Osteocyte (in vitro differentiated cells): ENCODE results near the gene TTC5. TPM values are rescaled to one million over a fixed set of nuclear protein-coding genes. Genes with fewer than 3 reads are reported as not detected.

Experiments used
- DNase-seq: peaks from one replicate; pipeline ENCODE4 v3.0.0; 2021; ENCODE audit warnings: mixed read lengths; ENCODE audit not compliant: unreplicated experiment; ENCODE audit errors: extremely low spot score
- H3K27ac Mint-ChIP-seq: one replicate; pipeline ENCODE4 v1.8.0; 2021; ENCODE audit warnings: mild to moderate bottlenecking, mixed read lengths; ENCODE audit not compliant: unreplicated experiment
- H3K27me3 Mint-ChIP-seq: one replicate; pipeline ENCODE4 v1.8.0; 2021; ENCODE audit warnings: mixed read lengths; ENCODE audit not compliant: unreplicated experiment
- H3K36me3 Mint-ChIP-seq: one replicate; pipeline ENCODE4 v1.8.0; 2021; ENCODE audit warnings: mixed read lengths; ENCODE audit not compliant: unreplicated experiment
- H3K4me1 Mint-ChIP-seq: one replicate; pipeline ENCODE4 v1.8.0; 2021; ENCODE audit warnings: mixed read lengths; ENCODE audit not compliant: unreplicated experiment
- H3K4me3 Mint-ChIP-seq: one replicate; pipeline ENCODE4 v1.8.0; 2021; ENCODE audit warnings: mild to moderate bottlenecking, moderate library complexity, mixed read lengths; ENCODE audit not compliant: unreplicated experiment
- H3K9me3 Mint-ChIP-seq: one replicate; pipeline ENCODE4 v1.8.0; 2021; ENCODE audit warnings: mixed read lengths; ENCODE audit not compliant: unreplicated experiment
- CTCF ChIP-seq: fragments of 200-600 bp; sonication (generic); IDR thresholded peaks from 2 replicates; pipeline ENCODE4 v1.5.0; 2021; ENCODE audit warnings: antibody characterized with exemption, mild to moderate bottlenecking, moderate library complexity
- long read RNA-seq: library from polyadenylated mRNA; unstranded; transcript quantifications from one replicate; pipeline ENCODE4 v2.0.0, GENCODE V29; 2021
- total RNA-seq: library from RNA; stranded (reverse); gene quantifications from 2 replicates; pipeline ENCODE4 v1.2.1, GENCODE V29; 2021

Gene TTC5
- 24.5 and 25.4 TPM in 2 replicates for total RNA-seq
- long read RNA-seq, full-length matches to known transcripts: 126 of 135 reads
- long read RNA-seq, partial matches to known transcripts: 4 of 135 reads
- long read RNA-seq, other reads (novel, unspliced or antisense): 5 of 135 reads

GRCh38 chr14:20305265-20306078 lies at the start of gene TTC5:
TSS of gene TTC5 (minus strand) at chr14:20305951. CDS start at chr14:20305937, 14 bp downstream.
- Mint-ChIP-seq H3K4me3 (peak within 1 kb of the TSS; percentile 86), H3K36me3 (peaks cover 12% of the 10 kb centered on the region)
- peak; percentile 94 for DNase-seq

GRCh38 chr14:20350860-20351259 lies 45.1 kb upstream of the TTC5 start:
- H3K4me3 Mint-ChIP-seq: no peak overlapping the region
- no peaks in the 10 kb centered on the region for H3K9me3 Mint-ChIP-seq
- peaks cover 34% of the 10 kb centered on the region for H3K36me3 Mint-ChIP-seq
- peak; percentile 43 for TF ChIP-seq CTCF
- no peak overlapping the region for H3K27ac Mint-ChIP-seq
- H3K4me1 Mint-ChIP-seq: no peaks in the 10 kb centered on the region
- no peaks in the 10 kb centered on the region for H3K27me3 Mint-ChIP-seq
- no peak for DNase-seq

More at GRCh38 chr14:20305265-20306078, at the start of gene TTC5:
- peak; percentile 98 for TF ChIP-seq CTCF
- no peaks in the 10 kb centered on the region for H3K27me3 Mint-ChIP-seq
- H3K9me3 Mint-ChIP-seq: no peaks in the 10 kb centered on the region
- H3K4me1 Mint-ChIP-seq: peaks cover 30% of the 10 kb centered on the region
- H3K27ac Mint-ChIP-seq: peak within 1 kb of the TSS; percentile 88

- no peak for DNase-seq
- H3K27me3 Mint-ChIP-seq: no peaks in the 10 kb centered on the region
- H3K9me3 Mint-ChIP-seq: no peaks in the 10 kb centered on the region
- H3K36me3 Mint-ChIP-seq: peaks cover 35% of the 10 kb centered on the region
- no peaks in the 10 kb centered on the region for H3K4me1 Mint-ChIP-seq
- no peak overlapping the region for H3K4me3 Mint-ChIP-seq
- no peak overlapping the region for H3K27ac Mint-ChIP-seq
- no peak for TF ChIP-seq CTCF
Observed at GRCh38 chr14:20350282-20350681, 44.5 kb upstream of the TTC5 start.

- no peaks in the 10 kb centered on the region for H3K9me3 Mint-ChIP-seq
- H3K27ac Mint-ChIP-seq: no peak overlapping the region
- no peak for TF ChIP-seq CTCF
- no peaks in the 10 kb centered on the region for H3K27me3 Mint-ChIP-seq
- no peak for DNase-seq
- H3K4me1 Mint-ChIP-seq: peaks cover 9% of the 10 kb centered on the region
- peaks cover 21% of the 10 kb centered on the region for H3K36me3 Mint-ChIP-seq
- no peak overlapping the region for H3K4me3 Mint-ChIP-seq
Observed at GRCh38 chr14:20347747-20348146, 42.0 kb upstream of the TTC5 start.

GRCh38 chr14:20346713-20347112 lies 41.0 kb upstream of the TTC5 start:
- Mint-ChIP-seq H3K4me3 (no peak overlapping the region), H3K9me3 (no peaks in the 10 kb centered on the region), H3K27ac (no peak overlapping the region), H3K4me1 (peaks cover 9% of the 10 kb centered on the region), H3K36me3 (peaks cover 19% of the 10 kb centered on the region), H3K27me3 (no peaks in the 10 kb centered on the region)
- no peak for DNase-seq
- no peak for TF ChIP-seq CTCF
